GM12878 (cell line): ENCODE data around the gene SIK3. TPM values are rescaled to one million over a fixed set of nuclear protein-coding genes. Genes with fewer than 3 reads are reported as not detected.

Source experiments
- ATAC-seq: fragments of 200-7000 bp; cut with Tn5 transposase; 3 replicates; pipeline ENCODE4 v1.9.1; 2020; ENCODE audit warnings: mild to moderate bottlenecking, moderate library complexity
- BruUV-seq: library from RNA; stranded (reverse); fragments of 400-500 nt; replicated peaks from 2 replicates; lab custom pipeline; 2021; lab: Mats Ljungman, UMichigan
- CTCF ChIA-PET: fragments of 300-600 bp; sonication (Branson Sonifier 250); formaldehyde crosslinking; extraction: SDS; loops from one replicate; lab custom pipeline; 2021; ENCODE audit warnings: inconsistent platforms; lab: Yijun Ruan, JAX
- POLR2A ChIA-PET: fragments of 350-600 bp; formaldehyde crosslinking; extraction: SDS; loops from one replicate; lab custom pipeline; 2021; ENCODE audit warnings: inconsistent platforms; lab: Charles Lee
- RAD21 ChIA-PET: fragments of 300-600 bp; sonication (Branson Sonifier 250); formaldehyde crosslinking; loops from one replicate; lab custom pipeline; 2023; ENCODE audit warnings: antibody characterized with exemption; ENCODE audit not compliant: unreplicated experiment; lab: Charles Lee
- SMC1A ChIA-PET: fragments of 300-600 bp; sonication (Branson Sonifier 250); formaldehyde crosslinking; loops from one replicate; lab custom pipeline; 2023; ENCODE audit not compliant: unreplicated experiment, uncharacterized antibody; lab: Charles Lee
- DNase-seq: peaks from one replicate; pipeline ENCODE4 v3.0.0-alpha.2; 2011; ENCODE audit warnings: low read depth, low spot score
- FAIRE-seq: peaks from 3 replicates; lab custom pipeline; 2011; peaks lifted over from hg19 to GRCh38; lab: Jason Lieb, UNC
- H2AFZ ChIP-seq: 2 replicates; pipeline ENCODE4 v1.6.0; 2011; ENCODE audit warnings: low read depth, low read length, control low read depth; ENCODE audit not compliant: control insufficient read depth
- H3K27ac ChIP-seq: 2 replicates; pipeline ENCODE4 v1.5.1; 2011; ENCODE audit warnings: control low read depth; ENCODE audit not compliant: control insufficient read depth, insufficient read depth
- H3K27me3 ChIP-seq, 2 experiments: replicated peaks in 1 of 2; 2 replicates each; pipeline versions ENCODE4 v1.6.0 to v1.6.1; 2011; ENCODE audit warnings: low read length in 1 of 2; ENCODE audit not compliant: control insufficient read depth in 2 of 2, insufficient read depth in 2 of 2
- H3K36me3 ChIP-seq, 2 experiments: 2 replicates each; pipeline ENCODE4 v1.5.1; 2011; ENCODE audit warnings: low read length in 1 of 2; ENCODE audit not compliant: control insufficient read depth in 2 of 2, insufficient read depth in 2 of 2
- H3K4me1 ChIP-seq: 2 replicates; pipeline ENCODE4 v1.6.1; 2011; ENCODE audit warnings: mild to moderate bottlenecking, low read length, moderate library complexity, mixed read lengths; ENCODE audit not compliant: control insufficient read depth, insufficient read depth
- H3K4me2 ChIP-seq: 2 replicates; pipeline ENCODE4 v1.6.0; 2011; ENCODE audit warnings: control low read depth; ENCODE audit not compliant: control insufficient read depth, insufficient read depth
- H3K4me3 ChIP-seq: fragments of 200-600 bp; sonication (generic); 2 replicates; pipeline ENCODE4 v1.5.1; 2016
- H3K79me2 ChIP-seq: 2 replicates; pipeline ENCODE4 v1.6.0; 2011; ENCODE audit warnings: low read length; ENCODE audit not compliant: control insufficient read depth, insufficient read depth
- H3K9ac ChIP-seq: 2 replicates; pipeline ENCODE4 v1.8.0; 2011; ENCODE audit warnings: low read length, control low read depth, mixed read lengths; ENCODE audit not compliant: control insufficient read depth, insufficient read depth
- H3K9me3 ChIP-seq: replicated peaks from 3 replicates; pipeline ENCODE4 v1.5.1; 2011; ENCODE audit warnings: mild to moderate bottlenecking, low read length; ENCODE audit not compliant: control insufficient read depth, insufficient read depth
- H4K20me1 ChIP-seq: 2 replicates; pipeline ENCODE4 v1.6.0; 2011; ENCODE audit not compliant: control insufficient read depth, insufficient read depth
- ATF7 ChIP-seq: fragments of 450-650 bp; IDR thresholded peaks from 2 replicates; pipeline ENCODE4 v1.6.1; 2016; ENCODE audit warnings: low read depth, mild to moderate bottlenecking
- BMI1 ChIP-seq: fragments of 450-650 bp; IDR thresholded peaks from 2 replicates; pipeline ENCODE4 v1.6.1; 2016; ENCODE audit warnings: mild to moderate bottlenecking, moderate library complexity, borderline replicate concordance
- CBX5 ChIP-seq: sonication (generic); IDR thresholded peaks from 2 replicates; pipeline ENCODE4 v1.6.1; 2016; ENCODE audit warnings: low read depth, moderate library complexity, mild to moderate bottlenecking, inconsistent platforms
- DPF2 ChIP-seq: fragments of 450-650 bp; IDR thresholded peaks from 2 replicates; pipeline ENCODE4 v1.6.1; 2017; ENCODE audit warnings: mild to moderate bottlenecking
- EED ChIP-seq: sonication (generic); IDR thresholded peaks from 2 replicates; pipeline ENCODE4 v1.6.1; 2016; ENCODE audit warnings: antibody characterized with exemption, low read depth
- GABPA ChIP-seq: IDR thresholded peaks from 2 replicates; pipeline ENCODE4 v1.6.1; 2014; ENCODE audit warnings: antibody characterized with exemption, low read depth, mild to moderate bottlenecking, inconsistent platforms
- MXI1 ChIP-seq: fragments of 150-350 bp; IDR thresholded peaks from 2 replicates; pipeline ENCODE4 v1.6.1; 2011; ENCODE audit warnings: low read depth, mild to moderate bottlenecking, inconsistent platforms, low read length, improper control_type of control experiment
- MYC ChIP-seq: IDR thresholded peaks from 2 replicates; pipeline ENCODE4 v1.6.1; 2011; ENCODE audit warnings: mild to moderate bottlenecking, low read length, moderate library complexity, inconsistent platforms; ENCODE audit not compliant: insufficient read depth, insufficient replicate concordance, insufficient read length, severe bottlenecking
- NR2F1 ChIP-seq: fragments of 450-650 bp; conservative IDR thresholded peaks from 2 replicates; pipeline ENCODE4 v1.6.1; 2017; ENCODE audit warnings: mild to moderate bottlenecking
- WGBS: methylation state at CpG from one replicate; pipeline ENCODE4 v1.1.6; 2016; ENCODE audit warnings: low lambda C conversion rate; ENCODE audit not compliant: insufficient replicate concordance, insufficient coverage; ENCODE audit errors: missing lambda C conversion rate; 5-methylcytosine and 5-hydroxymethylcytosine counted together
- in situ Hi-C: fragments of 300-500 bp; cut with MboI; formaldehyde crosslinking; loops from 9 replicates; pipeline ENCODE4 v1.14.3; 2018; ENCODE audit warnings: mixed read lengths
- intact Hi-C: fragments of 100-400 bp; cut with micrococcal nuclease; formaldehyde crosslinking; loops from one replicate; pipeline ENCODE4 v1.14.2; 2022; ENCODE audit not compliant: unreplicated experiment
- polyA plus RNA-seq, 11 experiments: library from polyadenylated mRNA; depleted of rRNA in 4 of 11; unstranded in 6 of 11; stranded (reverse) in 5 of 11; fragments of >200 nt; fragmentation: Nextera tagmentation in 4 of 11; fragmentation: Illumina TruSeq in 1 of 11; extraction: Ambion mirVana in 4 of 11; extraction: Trizol in 1 of 11; gene quantifications; 1 replicate in 1 of 11; 2 replicates in 10 of 11; pipeline versions ENCODE4 v1.2.1 to v1.2.3, GENCODE V29; 2011 to 2016; ENCODE audit warnings: inconsistent platforms in 2 of 11, missing spikeins in 2 of 11, low read depth in 1 of 11
- total RNA-seq, 4 experiments: library from RNA; depleted of rRNA in 3 of 4; stranded (reverse); fragments of >200 nt in 3 of 4; fragmentation: Illumina TruSeq in 1 of 4; extraction: Trizol in 1 of 4; gene quantifications; 2 replicates each; pipeline versions ENCODE4 v1.2.1 to v1.2.3, GENCODE V29; 2013 to 2021
- TF ChIP-seq, protein P1 (sequence below): IDR thresholded peaks from 2 replicates; pipeline ENCODE4 v1.6.1; 2012; ENCODE audit warnings: low read depth, low read length, improper control_type of control experiment
- TF ChIP-seq, protein P2 (sequence below): IDR thresholded peaks from 2 replicates; pipeline ENCODE4 v1.6.1; 2011; ENCODE audit warnings: borderline replicate concordance, low read depth, mild to moderate bottlenecking, moderate library complexity, low read length; ENCODE audit not compliant: insufficient read depth, poor library complexity, severe bottlenecking
- TF ChIP-seq, protein P3 (sequence below): fragments of 450-650 bp; IDR thresholded peaks from 2 replicates; pipeline ENCODE4 v1.6.1; 2014; ENCODE audit warnings: mild to moderate bottlenecking

SIK3 gene
- total and polyA plus RNA-seq, 10 of the 15 experiments (the other 5 are each of a cell fraction or from before 2014, with no cell fraction given), result 2.5 to 31.9 (median 11.1) TPM

DNA sequence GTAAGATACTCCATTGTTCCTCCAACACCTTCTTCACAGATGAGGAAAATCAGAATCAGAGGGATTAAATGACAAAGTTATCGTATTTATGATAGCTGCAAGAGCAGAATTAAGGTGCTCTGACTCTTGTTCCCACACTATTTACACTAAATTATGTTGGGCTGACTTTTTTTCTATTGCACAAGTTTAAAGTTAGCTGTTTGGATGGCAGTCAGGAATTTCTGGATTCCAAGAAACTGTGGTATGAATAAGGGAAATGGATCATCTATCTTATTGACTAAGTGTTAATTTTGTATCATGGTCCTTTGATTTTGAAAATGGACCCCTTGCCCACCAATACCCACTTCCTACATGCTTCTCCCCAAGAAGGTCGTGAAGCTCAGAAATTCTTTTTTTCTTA is 240.9 kb downstream of the SIK3 start:
- intact Hi-C loops (no loop called here), in situ Hi-C loops (no loop called here)
- Histone ChIP-seq H3K4me2 (no peak overlapping the region), H2AFZ (no peak overlapping the region), H4K20me1 (no peaks in the 10 kb centered on the region), H3K4me1 (peaks cover 21% of the 10 kb centered on the region), H3K9ac (no peak overlapping the region), H3K36me3 (peaks cover 3 to 9% of the 10 kb centered on the region in 2 experiments; a peak in 2 of 4 replicates), H3K27ac (no peak overlapping the region), H3K9me3 (no peaks in the 10 kb centered on the region), H3K79me2 (no peaks in the 10 kb centered on the region), H3K27me3 (no peaks in the 10 kb centered on the region)
- ChIA-PET CTCF (interaction anchor here (1.2 to 2.1 kb wide), 3 partner anchors 22 to 369 kb away, joined by 4 to 6 read pairs (median 5); no protein-coding TSS in a partner anchor), POLR2A (no interaction called here), SMC1A (no interaction called here)
- BruUV-seq, result no TSS peak
- FAIRE-seq, result no peak
- WGBS, result 69% methylated on average over 2 of the region's 2 CpGs
- no peak for ATAC-seq
- no peak for DNase-seq
- no peak for TF ChIP-seq ATF7
- no peak for TF ChIP-seq GABPA
- TF ChIP-seq CBX5, result no peak
- TF ChIP-seq NR2F1, result no peak
- TF ChIP-seq, protein P1, sequence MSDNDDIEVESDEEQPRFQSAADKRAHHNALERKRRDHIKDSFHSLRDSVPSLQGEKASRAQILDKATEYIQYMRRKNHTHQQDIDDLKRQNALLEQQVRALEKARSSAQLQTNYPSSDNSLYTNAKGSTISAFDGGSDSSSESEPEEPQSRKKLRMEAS, result no peak
- TF ChIP-seq MXI1, result no peak
- TF ChIP-seq DPF2, result no peak
- TF ChIP-seq BMI1, result no peak
- TF ChIP-seq MYC, result no peak
- TF ChIP-seq EED, result no peak
- TF ChIP-seq, protein P2, sequence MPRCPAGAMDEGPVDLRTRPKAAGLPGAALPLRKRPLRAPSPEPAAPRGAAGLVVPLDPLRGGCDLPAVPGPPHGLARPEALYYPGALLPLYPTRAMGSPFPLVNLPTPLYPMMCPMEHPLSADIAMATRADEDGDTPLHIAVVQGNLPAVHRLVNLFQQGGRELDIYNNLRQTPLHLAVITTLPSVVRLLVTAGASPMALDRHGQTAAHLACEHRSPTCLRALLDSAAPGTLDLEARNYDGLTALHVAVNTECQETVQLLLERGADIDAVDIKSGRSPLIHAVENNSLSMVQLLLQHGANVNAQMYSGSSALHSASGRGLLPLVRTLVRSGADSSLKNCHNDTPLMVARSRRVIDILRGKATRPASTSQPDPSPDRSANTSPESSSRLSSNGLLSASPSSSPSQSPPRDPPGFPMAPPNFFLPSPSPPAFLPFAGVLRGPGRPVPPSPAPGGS, result no peak
- TF ChIP-seq, protein P3, sequence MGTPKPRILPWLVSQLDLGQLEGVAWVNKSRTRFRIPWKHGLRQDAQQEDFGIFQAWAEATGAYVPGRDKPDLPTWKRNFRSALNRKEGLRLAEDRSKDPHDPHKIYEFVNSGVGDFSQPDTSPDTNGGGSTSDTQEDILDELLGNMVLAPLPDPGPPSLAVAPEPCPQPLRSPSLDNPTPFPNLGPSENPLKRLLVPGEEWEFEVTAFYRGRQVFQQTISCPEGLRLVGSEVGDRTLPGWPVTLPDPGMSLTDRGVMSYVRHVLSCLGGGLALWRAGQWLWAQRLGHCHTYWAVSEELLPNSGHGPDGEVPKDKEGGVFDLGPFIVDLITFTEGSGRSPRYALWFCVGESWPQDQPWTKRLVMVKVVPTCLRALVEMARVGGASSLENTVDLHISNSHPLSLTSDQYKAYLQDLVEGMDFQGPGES, result no peak
- TF ChIP-seq, all 136 proteins: peak for 0
- no peak overlapping the region for H3K4me3 ChIP-seq
- RAD21 ChIA-PET, result no interaction called here
